GM21515 (cell line): ENCODE measurements around the gene SLC26A1.
"Not testable (repeated sequence)": the region's sequence is repeated elsewhere in the genome, so short reads cannot be mapped to it uniquely, and the experiment has no call there.

Experiments used
- ATAC-seq: cut with Tn5 transposase; IDR thresholded peaks from one replicate; pipeline ENCODE4 v1.9.1; 2021; ENCODE audit not compliant: unreplicated experiment

SLC26A1 gene

GRCh38 chr4:999882-1000425 lies 6.8 kb upstream of the SLC26A1 start:
- no peak for ATAC-seq

DNA sequence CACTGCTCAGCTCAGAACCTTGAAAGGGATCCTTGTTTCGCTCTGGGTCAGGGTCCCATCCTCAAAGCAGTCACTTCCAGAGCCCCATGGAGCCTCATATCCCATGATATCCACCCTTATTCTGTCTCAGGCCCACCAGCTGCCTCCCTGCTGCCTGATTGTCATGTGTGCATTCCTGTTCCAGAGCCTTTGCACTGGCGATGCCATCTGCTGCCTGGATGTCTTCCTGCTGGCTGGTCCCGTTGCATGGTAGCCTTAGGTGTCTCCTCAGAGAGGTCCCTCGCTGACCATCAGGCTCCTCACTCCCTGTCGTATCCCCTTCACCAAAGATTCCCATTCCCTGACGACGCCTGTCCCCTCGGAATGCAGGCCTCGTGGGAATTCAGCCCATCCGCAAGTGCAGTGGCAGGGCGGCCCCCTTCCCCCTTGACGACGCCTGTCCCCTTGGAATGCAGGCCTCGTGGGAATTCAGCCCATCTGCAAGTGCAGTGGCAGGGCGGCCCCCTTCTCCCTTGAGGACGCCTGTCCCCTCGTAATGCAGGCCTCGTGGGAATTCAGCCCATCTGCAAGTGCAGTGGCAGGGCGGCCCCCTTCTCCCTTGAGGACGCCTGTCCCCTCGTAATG lies 6.1 kb upstream of the SLC26A1 start:
- not testable (repeated sequence) for ATAC-seq

DNA sequence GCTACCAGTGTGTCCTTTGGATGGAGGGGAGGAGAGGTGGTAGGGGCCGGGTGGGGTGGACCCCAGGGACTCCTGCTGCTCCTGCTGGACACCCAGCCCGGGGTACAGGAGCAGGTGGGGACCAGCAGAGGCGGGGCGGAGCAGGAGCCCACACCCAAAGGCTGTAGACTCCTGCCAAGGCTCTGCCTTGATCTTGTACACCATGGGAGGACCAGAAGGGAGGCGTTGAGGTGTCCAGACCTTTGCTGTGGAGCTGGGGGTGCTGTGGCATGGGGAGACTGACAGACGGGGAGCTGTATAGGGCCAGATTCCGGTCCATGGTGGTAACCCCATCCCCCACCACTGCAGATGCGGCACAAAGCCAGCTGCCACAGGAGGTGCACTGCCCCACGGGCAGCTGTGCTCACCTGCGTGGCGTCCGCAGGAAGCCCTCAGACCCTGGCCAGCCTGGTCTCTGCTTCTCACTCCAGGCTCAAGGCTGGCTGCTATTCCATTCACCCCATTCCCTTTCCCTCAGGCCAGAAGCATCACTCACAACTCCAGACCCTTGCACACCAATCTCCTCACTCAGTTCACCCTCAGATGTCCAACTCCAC lies 5.0 kb upstream of the SLC26A1 start:
- ATAC-seq = no peak

DNA sequence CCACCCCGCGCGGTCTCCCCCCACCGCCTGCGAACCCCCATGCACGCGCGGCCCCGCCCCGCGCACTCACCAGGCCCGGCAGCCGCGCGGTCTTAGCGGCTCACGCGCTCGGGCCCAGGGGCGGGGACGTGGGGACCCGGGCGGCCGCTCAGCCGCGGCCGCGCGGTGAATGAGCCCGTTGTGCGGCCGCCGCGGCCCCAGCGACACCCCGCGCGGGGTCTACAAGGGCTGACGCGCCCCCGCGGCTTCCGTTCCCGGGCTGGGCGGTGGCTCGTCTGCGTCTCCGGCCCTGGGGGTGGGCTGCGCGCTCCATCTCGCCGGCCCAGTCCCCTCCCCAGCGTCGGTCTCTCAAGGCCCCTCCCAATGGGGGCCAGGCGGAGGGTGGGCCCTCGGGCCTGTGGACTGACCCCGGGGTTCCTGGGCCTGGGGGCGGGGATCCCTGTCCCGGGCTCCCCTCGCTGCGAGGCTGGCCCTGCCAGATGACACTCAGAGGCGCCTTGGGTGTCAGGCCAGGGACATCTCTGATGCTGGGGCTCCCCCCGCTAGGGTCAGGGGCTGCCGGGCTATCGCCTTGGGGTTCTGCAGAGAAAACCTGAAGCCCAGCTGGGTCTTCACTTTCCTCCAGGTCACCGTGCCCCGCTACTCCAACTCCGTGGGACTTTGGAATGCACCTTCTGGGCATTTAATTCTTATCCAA lies 4.3 kb upstream of the SLC26A1 start:
- no peak for ATAC-seq

DNA sequence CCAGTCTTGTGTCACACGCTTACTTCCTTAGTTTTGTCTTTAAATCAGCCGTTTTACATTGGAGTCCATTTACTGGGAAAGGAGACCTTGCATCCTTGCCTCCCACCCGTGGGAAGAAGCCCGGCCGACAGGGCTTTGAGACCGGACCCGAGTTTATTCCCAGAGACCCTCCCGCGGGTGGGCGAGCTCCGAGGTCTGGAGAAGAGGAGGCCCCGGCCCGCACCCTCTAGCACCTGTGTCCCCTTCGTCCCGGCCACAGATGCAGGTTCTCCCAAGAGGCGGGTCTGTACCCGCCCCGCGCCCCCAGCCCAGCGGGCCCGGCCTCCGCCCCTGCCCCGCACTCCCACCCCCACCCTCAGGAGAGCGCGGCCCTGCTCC lies 3.8 kb upstream of the SLC26A1 start:
- no peak for ATAC-seq

- ATAC-seq = no peak
Observed at GRCh38 chr4:996030-996996, 3.1 kb upstream of the SLC26A1 start.

GRCh38 chr4:995311-996026 lies 2.3 kb upstream of the SLC26A1 start:
- ATAC-seq = no peak

DNA sequence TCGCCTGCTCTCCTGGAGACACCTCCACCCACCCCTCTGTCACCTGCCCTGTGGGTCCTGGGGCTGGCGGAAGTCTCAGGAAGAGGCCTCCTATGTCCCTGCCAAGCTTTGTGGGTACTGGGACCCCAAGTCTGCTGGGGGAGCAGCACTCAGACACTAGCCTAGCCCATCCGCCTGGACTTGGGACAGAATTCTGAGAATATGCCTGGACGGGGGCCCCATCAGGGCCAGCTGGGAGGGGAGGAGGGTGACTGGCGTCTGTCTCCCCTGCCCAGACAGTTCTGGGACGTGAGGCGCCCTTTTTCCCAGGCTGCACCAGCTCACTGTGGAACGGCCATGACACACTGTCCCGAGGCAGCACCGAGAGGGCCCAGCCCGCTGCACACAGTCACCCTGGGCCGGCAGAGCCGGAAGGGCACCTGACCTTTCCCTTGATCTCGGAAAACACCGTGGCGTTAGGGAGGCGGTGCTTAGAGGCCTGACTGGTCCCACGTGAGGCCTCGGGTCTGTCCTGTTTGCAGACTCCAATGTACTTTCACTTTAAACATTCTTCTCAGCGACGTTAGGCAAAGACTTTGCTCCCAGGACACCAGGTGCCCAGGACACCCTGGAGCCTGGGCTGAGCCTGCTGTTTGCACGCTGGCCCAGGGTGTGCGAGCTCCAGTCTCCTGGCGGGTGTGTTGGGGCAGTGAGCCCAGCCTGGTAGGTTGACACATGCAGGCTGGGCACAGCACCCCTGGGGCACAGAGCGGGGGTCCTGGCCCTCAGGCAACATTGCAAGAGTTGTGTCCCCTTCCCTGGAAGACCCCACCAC lies 700 bp downstream of the SLC26A1 start:
- ATAC-seq = no peak

GRCh38 chr4:991451-992296 lies 1.5 kb downstream of the SLC26A1 start:
- ATAC-seq = no peak

DNA sequence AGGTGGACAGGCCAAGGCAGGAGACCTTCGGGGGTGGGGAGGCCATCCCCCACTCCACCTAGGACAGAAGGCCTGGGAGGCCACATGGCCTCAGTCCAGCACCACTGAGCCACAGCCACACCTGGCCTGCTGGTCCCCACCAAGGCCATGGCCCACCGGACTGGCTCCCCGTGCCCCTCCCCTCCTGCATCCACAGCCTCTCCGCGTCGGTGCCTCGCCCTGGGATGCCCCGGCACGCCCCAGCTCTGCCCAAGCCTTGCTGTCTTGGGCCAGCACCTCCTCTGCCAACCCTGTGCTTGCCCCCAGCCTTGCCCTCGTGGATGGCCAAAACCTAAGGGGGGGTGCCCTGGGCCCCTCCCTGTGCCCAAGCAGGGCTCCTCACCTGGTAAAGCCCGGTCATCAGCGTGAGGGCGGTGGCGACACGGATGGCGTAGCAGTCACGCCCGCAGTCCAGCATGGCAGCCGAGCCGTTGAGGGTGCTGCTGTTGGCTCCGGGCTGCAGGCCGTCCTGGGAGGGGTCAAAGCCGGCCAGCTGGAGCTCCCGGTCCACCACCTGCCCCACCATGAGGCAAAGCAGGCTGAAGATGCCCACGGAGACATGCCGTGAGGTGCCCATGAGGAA lies 2.3 kb downstream of the SLC26A1 start:
- no peak for ATAC-seq

DNA sequence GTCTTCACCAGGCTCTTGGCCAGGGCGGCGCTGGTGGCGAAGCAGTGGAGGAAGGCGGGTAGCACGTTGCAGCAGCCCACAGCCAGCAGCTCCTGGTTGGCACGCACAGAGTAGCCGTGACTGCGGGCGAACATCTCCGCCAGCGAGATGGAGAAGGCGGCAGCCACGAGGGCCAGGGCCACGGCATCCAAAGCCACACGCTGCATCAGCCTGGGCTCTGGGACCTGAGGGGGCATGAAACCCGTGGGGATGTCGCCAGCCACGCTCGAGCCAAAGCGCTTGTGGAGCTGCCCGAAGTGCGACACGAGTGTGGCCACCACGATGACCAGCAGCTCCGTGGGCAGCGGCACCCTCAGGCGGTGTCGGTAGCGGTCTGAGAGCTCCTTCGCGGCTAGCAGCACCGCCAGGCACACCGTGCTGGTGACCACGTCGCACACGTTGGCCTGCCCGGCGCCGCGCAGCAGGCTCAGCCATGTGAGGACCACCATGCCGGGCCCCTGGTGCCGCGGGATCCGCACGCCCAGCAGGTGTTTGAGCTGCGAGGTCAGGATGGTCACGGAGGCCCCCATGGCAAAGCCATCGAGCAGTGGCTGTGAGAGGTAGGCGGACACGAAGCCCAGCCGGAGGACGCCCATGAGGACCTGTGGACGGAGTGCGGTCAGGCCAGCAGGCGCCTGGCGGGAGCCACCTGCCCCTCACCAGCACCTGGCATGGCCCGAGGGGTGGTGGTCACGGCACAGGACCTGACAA lies 3.3 kb downstream of the SLC26A1 start:
- no peak for ATAC-seq

- ATAC-seq = no peak
Observed at GRCh38 chr4:988726-989721, 4.2 kb downstream of the SLC26A1 start.

DNA sequence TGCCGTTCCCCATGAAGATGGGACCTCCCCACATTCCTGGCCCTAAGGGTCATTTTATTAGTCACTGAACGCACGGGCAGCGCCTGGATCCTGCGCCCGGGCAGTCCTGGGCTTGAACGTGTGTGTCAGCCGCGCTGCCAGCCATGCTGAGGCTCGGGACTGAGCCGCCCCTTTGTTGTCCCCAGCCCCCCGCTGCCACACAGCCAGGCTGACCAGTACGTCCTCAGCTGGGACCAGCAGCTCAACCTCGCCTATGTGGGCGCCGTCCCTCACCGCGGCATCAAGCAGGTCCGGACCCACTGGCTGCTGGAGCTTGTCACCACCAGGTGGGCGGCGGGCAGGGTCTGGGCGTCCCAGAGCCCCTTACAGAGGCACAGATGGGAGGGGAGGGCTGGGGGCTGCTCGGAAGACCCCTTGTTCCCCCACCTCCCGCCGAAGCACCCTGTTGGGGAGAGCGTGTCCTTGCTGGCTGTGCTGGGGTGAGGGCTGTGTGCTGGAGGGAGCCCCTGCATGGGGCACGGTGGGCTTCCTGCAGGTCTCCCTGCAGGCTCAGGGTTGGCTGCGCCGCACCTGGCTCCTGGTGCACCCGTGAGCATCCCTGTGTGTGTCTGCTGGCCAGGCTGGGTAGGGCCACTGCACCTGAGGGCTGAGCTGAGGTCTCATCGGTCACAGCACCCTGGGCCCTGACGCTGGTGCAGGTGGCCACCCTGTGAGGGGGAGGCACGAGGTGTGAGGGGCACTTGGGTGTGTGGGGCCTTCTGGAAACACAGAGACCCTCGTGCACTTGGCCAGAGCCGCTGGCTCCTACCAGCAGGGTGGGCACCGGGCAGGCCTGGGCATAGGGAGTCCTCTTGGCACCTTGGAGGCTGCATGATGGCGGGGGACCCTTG lies 5.3 kb downstream of the SLC26A1 start:
- ATAC-seq = no peak

- ATAC-seq = peak; percentile 75
Observed at GRCh38 chr4:986879-987623, 6.2 kb downstream of the SLC26A1 start, which contains the start of gene IDUA. TSS of gene IDUA (plus strand) at chr4:987044. CDS start at chr4:987085, 41 bp downstream.
